Ascending aorta (tissue), 2 donors: Measurements from ENCODE around the gene TENT4A. TPM values are rescaled to one million over a fixed set of nuclear protein-coding genes. Genes with fewer than 3 reads are reported as not detected.

Experiments
- DNase-seq, 2 donors: peaks; one replicate each; pipeline ENCODE4 v3.0.0-alpha.2; 2019; ENCODE audit warnings: low spot score in 2 of 2
- H3K27ac ChIP-seq, 2 donors: fragments of 200-600 bp; sonication (generic); one replicate each; pipeline ENCODE4 v1.5.1; 2016 to 2017; ENCODE audit warnings: mild to moderate bottlenecking in 1 of 2
- H3K27me3 ChIP-seq: fragments of 200-600 bp; sonication (generic); one replicate; pipeline ENCODE4 v1.5.1; 2017
- H3K36me3 ChIP-seq, 2 donors: fragments of 200-600 bp; sonication (generic); one replicate each; pipeline ENCODE4 v1.5.1; 2016
- H3K4me1 ChIP-seq, 2 donors: fragments of 200-600 bp; sonication (generic); one replicate each; pipeline ENCODE4 v1.5.1; 2016 to 2017; ENCODE audit warnings: mild to moderate bottlenecking in 1 of 2
- H3K4me3 ChIP-seq, 2 donors: fragments of 200-600 bp; sonication (generic); one replicate each; pipeline ENCODE4 v1.5.1; 2016 to 2017; ENCODE audit warnings: mild to moderate bottlenecking in 1 of 2
- H3K9me3 ChIP-seq, 2 donors: fragments of 200-600 bp; sonication (generic); one replicate each; pipeline ENCODE4 v1.5.1; 2016
- CTCF ChIP-seq, 3 experiments: fragments of 200-600 bp in 2 of 3; fragments of 450-650 bp in 1 of 3; sonication (generic) in 2 of 3; IDR thresholded peaks; one replicate each; pipeline ENCODE4 v1.5.1; 2016 to 2019; ENCODE audit warnings: antibody characterized with exemption in 3 of 3, mild to moderate bottlenecking in 1 of 3, moderate library complexity in 1 of 3
- intact Hi-C: fragments of 100-400 bp; cut with DNase I; formaldehyde crosslinking; loops from one replicate; pipeline ENCODE4 v1.15.1; 2023
- total RNA-seq: library from RNA; depleted of rRNA; stranded (reverse); fragments of >200 nt; gene quantifications from one replicate; pipeline ENCODE4 v1.1.0, GENCODE V29; 2016

Gene TENT4A
- total RNA-seq, 1 donor from 2014 or later, result 12.5 TPM

- Histone ChIP-seq H3K9me3 (no peaks in the 10 kb centered on the region), H3K4me1 (peaks cover 18 to 64% of the 10 kb centered on the region in 2 donors), H3K27ac (no peak overlapping the region), H3K27me3 (no peaks in the 10 kb centered on the region), H3K4me3 (no peak overlapping the region), H3K36me3 (no peaks in the 10 kb centered on the region)
- DNase-seq, result no peak
- TF ChIP-seq CTCF (IDR thresholded peaks at IDR 0.05), result no peak
- intact Hi-C loops, result no loop called here
Measured at GRCh38 chr5:6724321-6724929, 11.2 kb downstream of the TENT4A start.

DNA sequence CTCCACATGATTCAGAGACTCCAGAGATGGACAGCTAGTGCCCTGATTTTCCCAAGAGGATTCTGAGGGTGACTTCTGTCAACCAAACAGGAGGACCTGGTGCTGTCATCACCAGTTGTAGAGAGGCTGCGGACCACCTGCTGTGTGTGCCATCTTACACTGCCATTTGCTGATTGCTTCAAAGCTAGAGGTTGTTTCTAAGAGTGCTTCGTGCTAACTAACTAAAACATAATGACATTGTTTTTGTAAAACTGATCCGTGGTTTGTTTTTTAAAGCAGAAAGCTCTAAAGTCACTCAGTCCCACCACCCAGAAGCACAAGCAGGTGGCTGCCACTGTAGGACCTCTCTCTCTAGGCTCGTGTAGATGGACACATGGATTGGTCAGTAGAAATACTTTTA, 12.2 kb downstream of the TENT4A start:
- intact Hi-C loops, result no loop called here
- no peaks in the 10 kb centered on the region for H3K9me3 ChIP-seq
- no peak overlapping the region for H3K27ac ChIP-seq
- peaks cover 22 to 61% of the 10 kb centered on the region in 2 donors for H3K4me1 ChIP-seq
- H3K36me3 ChIP-seq, result no peaks in the 10 kb centered on the region
- no peaks in the 10 kb centered on the region for H3K27me3 ChIP-seq
- no peak overlapping the region for H3K4me3 ChIP-seq
- TF ChIP-seq CTCF (IDR thresholded peaks at IDR 0.05), result no peak
- DNase-seq, result no peak

GRCh38 chr5:6726006-6726405, 12.8 kb downstream of the TENT4A start:
- intact Hi-C loops, result no loop called here
- no peak for DNase-seq
- H3K27ac ChIP-seq, result no peak overlapping the region
- TF ChIP-seq CTCF (IDR thresholded peaks at IDR 0.05), result no peak
- no peak overlapping the region for H3K4me3 ChIP-seq
- no peaks in the 10 kb centered on the region for H3K9me3 ChIP-seq
- H3K36me3 ChIP-seq, result no peaks in the 10 kb centered on the region
- H3K4me1 ChIP-seq, result peaks cover 22 to 57% of the 10 kb centered on the region in 2 donors
- no peaks in the 10 kb centered on the region for H3K27me3 ChIP-seq

DNA sequence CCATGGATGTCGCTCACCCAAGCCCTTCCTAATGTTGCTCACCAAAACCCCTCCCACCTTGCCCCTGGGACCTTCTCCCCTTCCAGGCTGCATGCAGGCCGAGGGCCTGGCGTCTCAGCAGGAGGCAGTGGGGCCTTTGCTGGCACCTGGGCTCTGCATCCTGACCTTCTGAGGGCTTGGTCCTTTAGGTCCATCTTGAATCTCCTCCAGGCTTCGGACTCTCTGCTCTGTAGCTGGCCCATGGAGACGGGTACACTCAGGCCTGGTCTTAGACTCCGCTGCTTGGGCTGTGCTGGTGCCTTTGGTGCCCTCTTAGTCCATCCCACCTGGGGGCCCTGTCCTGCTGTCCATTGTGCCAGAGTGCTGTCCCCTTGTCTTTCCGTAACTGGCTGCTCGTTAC, 14.0 kb downstream of the TENT4A start:
- Histone ChIP-seq H3K4me1 (peaks cover 22 to 64% of the 10 kb centered on the region in 2 donors), H3K9me3 (no peaks in the 10 kb centered on the region), H3K27me3 (no peaks in the 10 kb centered on the region), H3K36me3 (no peaks in the 10 kb centered on the region), H3K27ac (no peak overlapping the region), H3K4me3 (no peak overlapping the region)
- no peak for TF ChIP-seq CTCF (IDR thresholded peaks at IDR 0.05)
- DNase-seq, result no peak
- intact Hi-C loops, result no loop called here

DNA sequence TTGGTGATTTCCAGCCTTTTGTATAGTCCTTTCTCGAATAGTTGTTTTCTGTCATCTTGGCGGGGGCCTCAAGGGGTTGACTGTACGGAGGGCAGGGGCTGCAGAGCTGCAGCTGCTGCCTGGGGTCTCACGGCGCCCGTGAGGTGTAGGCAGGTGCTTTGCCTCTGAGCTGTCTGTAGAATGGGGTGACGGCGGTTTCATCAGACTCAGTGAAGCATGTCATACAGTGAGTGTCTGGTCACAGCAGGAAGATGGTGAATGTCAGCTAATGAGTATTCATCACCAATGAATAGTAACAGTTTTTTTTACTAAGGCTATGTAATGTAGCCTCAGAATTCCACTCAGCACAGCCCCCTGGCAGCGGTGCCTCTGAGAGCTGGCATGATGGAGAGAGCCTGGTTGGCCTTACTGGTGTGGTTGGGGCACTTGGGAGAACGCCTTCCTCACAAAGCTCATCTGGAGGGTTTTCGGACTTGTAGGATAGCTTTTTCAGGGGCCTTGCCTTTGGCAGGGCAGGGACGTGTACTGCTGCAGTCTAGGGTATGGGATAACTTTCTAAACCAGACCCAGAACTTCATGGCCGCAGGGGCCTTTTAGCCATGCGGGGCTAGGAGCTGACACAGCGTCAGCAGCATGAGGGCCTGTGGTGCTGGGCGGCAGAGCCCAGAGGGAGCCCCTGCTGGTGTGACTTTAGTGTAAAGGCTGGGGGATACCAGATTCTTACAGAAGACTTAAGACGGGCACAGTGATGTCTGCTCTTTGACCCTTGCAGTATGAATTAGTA, 15.0 kb downstream of the TENT4A start:
- H3K27me3 ChIP-seq, result no peaks in the 10 kb centered on the region
- no peaks in the 10 kb centered on the region for H3K36me3 ChIP-seq
- H3K4me3 ChIP-seq, result no peak overlapping the region
- peaks cover 26 to 66% of the 10 kb centered on the region in 2 donors for H3K4me1 ChIP-seq
- no peak for DNase-seq
- H3K9me3 ChIP-seq, result no peaks in the 10 kb centered on the region
- no peak for TF ChIP-seq CTCF (IDR thresholded peaks at IDR 0.05)
- intact Hi-C loops, result no loop called here
- H3K27ac ChIP-seq, result no peak overlapping the region
